ENCODE data around the gene ATRNL1. TPM values are rescaled to one million over a fixed set of nuclear protein-coding genes. Genes with fewer than 3 reads are reported as not detected.

ATRNL1 gene
- polyA plus RNA-seq, 1 donor from 2014 or later, result 2.5 TPM

GRCh38 chr10:115638246-115638645, 545.1 kb downstream of the ATRNL1 start:
- no peaks in the 10 kb centered on the region for H3K27me3 Mint-ChIP-seq

GRCh38 chr10:115649217-115649616, 556.1 kb downstream of the ATRNL1 start:
- Mint-ChIP-seq H3K9me3 (peaks cover 0 to 4% (median 3%) of the 10 kb centered on the region in 3 donors), H3K4me1 (no peaks in the 10 kb centered on the region), H3K36me3 (no peaks in the 10 kb centered on the region), H3K27ac (no peak overlapping the region), H3K27me3 (no peaks in the 10 kb centered on the region), H3K4me3 (no peak overlapping the region)

More at GRCh38 chr10:115638246-115638645, 545.1 kb downstream of the ATRNL1 start:
- no peaks in the 10 kb centered on the region for H3K4me1 Mint-ChIP-seq
- H3K9me3 Mint-ChIP-seq, result peaks cover 0 to 5% (median 4%) of the 10 kb centered on the region in 3 donors
- no peak overlapping the region for H3K4me3 Mint-ChIP-seq
- no peaks in the 10 kb centered on the region for H3K36me3 Mint-ChIP-seq
- no peak overlapping the region for H3K27ac Mint-ChIP-seq

GRCh38 chr10:115653473-115653872, 560.3 kb downstream of the ATRNL1 start:
- H3K4me3 Mint-ChIP-seq, result no peak overlapping the region

DNA sequence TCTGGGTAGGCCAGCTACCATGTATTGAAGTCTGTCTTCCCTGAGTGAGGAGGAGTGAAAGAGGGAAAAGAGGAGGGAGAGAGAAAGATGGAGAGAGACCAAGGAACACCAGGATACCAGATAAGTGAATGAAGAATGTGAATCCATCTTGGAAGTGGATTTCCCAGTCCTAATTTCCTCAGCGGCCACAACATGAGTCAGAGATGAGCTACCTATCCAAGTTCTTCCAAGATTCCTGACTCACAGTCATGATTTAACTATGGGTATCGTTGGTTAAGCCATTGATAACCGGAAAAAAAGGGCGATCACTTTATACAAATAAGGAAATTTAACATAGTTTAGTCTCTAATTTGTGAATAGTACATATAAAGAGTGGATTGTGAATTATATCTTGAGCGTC, 561.8 kb downstream of the ATRNL1 start:
- Mint-ChIP-seq H3K4me3 (no peak overlapping the region), H3K9me3 (peaks cover 2 to 4% (median 3%) of the 10 kb centered on the region in 3 donors), H3K36me3 (no peaks in the 10 kb centered on the region), H3K27ac (no peak overlapping the region), H3K27me3 (no peaks in the 10 kb centered on the region), H3K4me1 (no peaks in the 10 kb centered on the region)

More at GRCh38 chr10:115653473-115653872, 560.3 kb downstream of the ATRNL1 start:
- Mint-ChIP-seq H3K9me3 (peaks cover 0 to 4% (median 3%) of the 10 kb centered on the region in 3 donors), H3K36me3 (no peaks in the 10 kb centered on the region), H3K27me3 (no peaks in the 10 kb centered on the region), H3K27ac (no peak overlapping the region), H3K4me1 (no peaks in the 10 kb centered on the region)

- Mint-ChIP-seq H3K27me3 (no peaks in the 10 kb centered on the region), H3K36me3 (no peaks in the 10 kb centered on the region), H3K4me3 (no peak overlapping the region), H3K4me1 (no peaks in the 10 kb centered on the region), H3K9me3 (peaks cover 0 to 2% (median 1%) of the 10 kb centered on the region in 3 donors), H3K27ac (no peak overlapping the region)
These were observed 564.1 kb downstream of the ATRNL1 start for GRCh38 chr10:115657161-115657860.

DNA sequence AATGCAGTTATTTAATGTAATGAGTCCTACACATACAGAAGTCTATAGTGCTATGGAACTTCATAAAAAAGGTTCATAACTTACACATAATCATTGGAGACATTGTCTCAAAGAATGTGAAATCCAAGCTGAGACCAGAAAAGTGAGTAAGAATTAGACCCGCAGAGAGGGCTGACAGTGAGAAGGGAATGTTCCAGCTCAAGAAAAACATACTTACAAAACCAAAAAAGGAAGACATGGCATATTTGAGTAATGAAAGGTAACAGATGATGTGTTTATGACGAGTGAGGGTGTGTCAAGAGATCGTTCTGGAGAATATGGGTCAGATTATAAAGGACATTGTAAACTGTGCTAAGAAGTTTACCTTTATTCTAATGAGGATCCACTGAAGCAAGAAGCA, 566.5 kb downstream of the ATRNL1 start:
- peaks cover 0 to 2% (median 1%) of the 10 kb centered on the region in 3 donors for H3K9me3 Mint-ChIP-seq
- no peak overlapping the region for H3K4me3 Mint-ChIP-seq
- no peaks in the 10 kb centered on the region for H3K4me1 Mint-ChIP-seq
- no peaks in the 10 kb centered on the region for H3K36me3 Mint-ChIP-seq
- no peaks in the 10 kb centered on the region for H3K27me3 Mint-ChIP-seq
- no peak overlapping the region for H3K27ac Mint-ChIP-seq

- no peaks in the 10 kb centered on the region for H3K27me3 Mint-ChIP-seq
- no peaks in the 10 kb centered on the region for H3K36me3 Mint-ChIP-seq
- H3K9me3 Mint-ChIP-seq, result peaks cover 0 to 2% (median 1%) of the 10 kb centered on the region in 3 donors
- H3K27ac Mint-ChIP-seq, result no peak overlapping the region
- H3K4me3 Mint-ChIP-seq, result no peak overlapping the region
- H3K4me1 Mint-ChIP-seq, result no peaks in the 10 kb centered on the region
These were observed 567.2 kb downstream of the ATRNL1 start for GRCh38 chr10:115660391-115660790.

- Mint-ChIP-seq H3K4me1 (no peaks in the 10 kb centered on the region), H3K4me3 (no peak overlapping the region), H3K27ac (no peak overlapping the region), H3K9me3 (peaks cover 0 to 2% (median 1%) of the 10 kb centered on the region in 3 donors), H3K36me3 (no peaks in the 10 kb centered on the region), H3K27me3 (no peaks in the 10 kb centered on the region)
These were observed 569.3 kb downstream of the ATRNL1 start for GRCh38 chr10:115662422-115662821.

GRCh38 chr10:115665549-115665948, 572.4 kb downstream of the ATRNL1 start:
- H3K27me3 Mint-ChIP-seq, result no peaks in the 10 kb centered on the region
- no peak overlapping the region for H3K4me3 Mint-ChIP-seq
- H3K4me1 Mint-ChIP-seq, result no peaks in the 10 kb centered on the region
- no peak overlapping the region for H3K27ac Mint-ChIP-seq
- no peaks in the 10 kb centered on the region for H3K9me3 Mint-ChIP-seq
- peaks cover 2% of the 10 kb centered on the region for H3K36me3 Mint-ChIP-seq

GRCh38 chr10:115674496-115674895, 581.3 kb downstream of the ATRNL1 start:
- H3K27ac Mint-ChIP-seq, result no peak overlapping the region
- no peaks in the 10 kb centered on the region for H3K36me3 Mint-ChIP-seq
- H3K27me3 Mint-ChIP-seq, result no peaks in the 10 kb centered on the region
- no peaks in the 10 kb centered on the region for H3K4me1 Mint-ChIP-seq
- H3K4me3 Mint-ChIP-seq, result no peak overlapping the region
- peaks cover 0 to 4% (median 1%) of the 10 kb centered on the region in 3 donors for H3K9me3 Mint-ChIP-seq

DNA sequence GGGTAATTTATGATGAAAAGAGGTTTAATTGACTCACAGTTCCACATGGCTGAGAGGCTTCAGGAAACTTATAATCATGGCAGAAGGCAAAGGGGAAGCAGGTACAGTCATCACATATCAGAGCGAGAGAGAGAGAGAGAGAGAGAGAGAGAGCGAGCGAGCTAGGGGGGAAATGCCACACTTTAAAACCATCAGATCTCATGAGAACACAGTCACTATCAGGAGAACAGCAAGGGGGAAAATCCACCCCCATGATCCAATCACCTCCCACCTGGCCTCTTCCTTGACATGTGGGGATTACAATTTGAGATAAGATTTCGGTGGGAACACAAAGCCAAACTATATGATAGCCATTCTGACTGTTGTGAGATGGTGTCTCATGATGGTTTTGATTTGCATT, 603.6 kb downstream of the ATRNL1 start:
- Mint-ChIP-seq H3K27me3 (no peaks in the 10 kb centered on the region), H3K36me3 (no peaks in the 10 kb centered on the region), H3K4me1 (no peaks in the 10 kb centered on the region), H3K9me3 (peaks cover 0 to 2% (median 0%) of the 10 kb centered on the region in 3 donors), H3K4me3 (no peak overlapping the region), H3K27ac (no peak overlapping the region)

GRCh38 chr10:115706026-115706425, 612.9 kb downstream of the ATRNL1 start:
- Mint-ChIP-seq H3K27ac (no peak overlapping the region), H3K4me1 (no peaks in the 10 kb centered on the region), H3K27me3 (no peaks in the 10 kb centered on the region), H3K4me3 (no peak overlapping the region), H3K9me3 (no peaks in the 10 kb centered on the region), H3K36me3 (no peaks in the 10 kb centered on the region)

DNA sequence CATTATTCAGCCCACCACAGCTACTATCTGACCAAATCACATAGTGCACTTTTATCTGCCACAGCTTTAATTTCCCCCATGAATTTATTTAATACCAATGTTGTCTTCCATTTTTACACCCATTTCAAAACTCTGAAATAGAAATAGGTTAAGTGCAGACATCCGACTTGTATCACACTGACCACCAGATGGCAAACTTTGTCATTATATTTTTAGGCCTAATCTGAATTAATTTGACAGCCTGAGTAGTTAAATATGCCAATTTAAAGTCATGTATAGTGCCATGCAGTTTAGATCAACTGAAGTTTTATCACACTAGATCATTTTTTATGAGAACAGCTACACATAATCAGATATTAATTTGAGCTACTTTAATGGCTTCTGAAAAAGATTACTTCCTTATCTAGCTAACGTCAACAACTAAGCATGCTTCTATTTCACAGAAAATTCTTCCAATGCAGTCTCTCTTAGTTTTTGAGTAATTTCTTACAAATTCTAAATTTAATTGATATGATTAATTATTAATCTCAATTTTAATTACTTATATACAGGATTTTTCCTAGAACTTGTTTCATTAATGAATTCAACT, 613.4 kb downstream of the ATRNL1 start:
- Mint-ChIP-seq H3K27me3 (no peaks in the 10 kb centered on the region), H3K36me3 (no peaks in the 10 kb centered on the region), H3K9me3 (no peaks in the 10 kb centered on the region), H3K4me3 (no peak overlapping the region), H3K4me1 (no peaks in the 10 kb centered on the region), H3K27ac (no peak overlapping the region)

DNA sequence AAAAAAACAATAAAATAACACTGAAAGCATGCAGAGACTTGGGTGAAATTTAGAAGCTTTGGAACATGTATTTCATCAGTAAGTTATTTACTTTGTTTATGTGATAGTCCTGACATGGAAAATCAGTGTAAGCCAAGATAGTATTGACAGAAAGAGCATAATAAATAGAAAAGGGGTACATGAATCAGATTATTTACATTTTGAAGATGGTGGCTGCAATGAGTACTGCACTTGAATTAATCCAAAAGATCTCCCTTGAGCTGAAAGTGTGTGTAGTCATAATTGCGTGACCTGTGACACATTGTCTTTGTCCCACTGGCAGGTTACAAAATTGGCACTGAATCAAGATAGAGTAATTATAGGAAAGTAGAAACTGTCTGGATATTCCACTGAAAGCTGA, 617.0 kb downstream of the ATRNL1 start:
- Mint-ChIP-seq H3K4me1 (no peaks in the 10 kb centered on the region), H3K36me3 (no peaks in the 10 kb centered on the region), H3K27me3 (no peaks in the 10 kb centered on the region), H3K9me3 (no peaks in the 10 kb centered on the region), H3K4me3 (no peak overlapping the region), H3K27ac (no peak overlapping the region)

DNA sequence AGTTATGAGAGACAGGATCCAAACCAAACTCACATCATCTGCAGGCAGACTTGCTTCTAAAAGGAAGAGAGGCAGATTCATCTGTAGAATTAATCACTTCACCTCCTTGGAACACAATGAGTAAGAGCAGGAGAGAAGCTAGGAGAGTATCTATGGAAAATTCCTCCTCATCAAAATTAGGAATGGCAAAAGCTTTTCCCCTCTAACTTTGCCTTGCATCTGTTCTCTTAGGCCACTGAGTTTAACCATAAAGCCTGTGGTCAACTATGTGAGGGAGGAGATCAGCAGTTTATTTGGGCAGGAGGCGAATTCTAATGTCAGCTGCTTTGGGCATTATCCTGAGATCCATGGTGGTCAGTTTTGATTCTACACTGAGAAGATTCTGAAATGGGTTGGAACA, 618.1 kb downstream of the ATRNL1 start:
- no peak overlapping the region for H3K4me3 Mint-ChIP-seq
- H3K36me3 Mint-ChIP-seq, result no peaks in the 10 kb centered on the region
- H3K27ac Mint-ChIP-seq, result no peak overlapping the region
- no peaks in the 10 kb centered on the region for H3K4me1 Mint-ChIP-seq
- H3K9me3 Mint-ChIP-seq, result no peaks in the 10 kb centered on the region
- H3K27me3 Mint-ChIP-seq, result no peaks in the 10 kb centered on the region

- Mint-ChIP-seq H3K27me3 (no peaks in the 10 kb centered on the region), H3K36me3 (no peaks in the 10 kb centered on the region), H3K4me1 (no peaks in the 10 kb centered on the region), H3K27ac (no peak overlapping the region), H3K9me3 (peaks cover 0 to 3% (median 0%) of the 10 kb centered on the region in 3 donors), H3K4me3 (no peak overlapping the region)
These were observed 627.0 kb downstream of the ATRNL1 start for GRCh38 chr10:115720121-115720520.
